Central memory CD4-positive, alpha-beta T cell (primary cell): Measurements from ENCODE around the gene OPN5.

Experiments
- DNase-seq: peaks from one replicate; pipeline ENCODE4 v3.0.0; 2022

OPN5 gene

GRCh38 chr6:47865206-47865605 is 83.4 kb downstream of the OPN5 start:
- DNase-seq: no peak

GRCh38 chr6:47875593-47875992 is 93.8 kb downstream of the OPN5 start:
- DNase-seq: no peak
